SU-DHL-6 (cell line): ENCODE results near the gene CHST15.

Experiments
- CTCF ChIP-seq: fragments of 200-600 bp; sonication (generic); IDR thresholded peaks from one replicate; pipeline ENCODE4 v1.5.1; 2017; ENCODE audit warnings: antibody characterized with exemption, mild to moderate bottlenecking, low read length, moderate library complexity; ENCODE audit not compliant: insufficient read depth, poor library complexity, severe bottlenecking
- EZH2phosphoT487 ChIP-seq: fragments of 200-600 bp; sonication (generic), shearing (Covaris generic); conservative IDR thresholded peaks from 2 replicates; pipeline ENCODE4 v1.6.1; 2018; ENCODE audit warnings: mild to moderate bottlenecking, antibody characterized with exemption, low read length, moderate library complexity, mixed read lengths

- TF ChIP-seq CTCF = no peak
- TF ChIP-seq EZH2phosphoT487 = no peak
These were observed 16.0 kb downstream of the CHST15 start for GRCh38 chr10:124077208-124077993.
